ENCODE measurements around the gene FHOD1. TPM values are rescaled to one million over a fixed set of nuclear protein-coding genes. Genes with fewer than 3 reads are reported as not detected.

Gene FHOD1
- total RNA-seq, 1 donor from 2014 or later, result 32.9 TPM

- Mint-ChIP-seq H3K4me1 (ENCODE audit: low read depth) (peaks cover 31% of the 10 kb centered on the region), H3K4me3 (ENCODE audit: unreplicated experiment) (peak overlapping the region; percentile 98), H3K9me3 (ENCODE audit: low read depth) (no peaks in the 10 kb centered on the region), H3K27ac (ENCODE audit: unreplicated experiment) (peak overlapping the region; percentile 99), H3K27me3 (ENCODE audit: low read depth) (no peaks in the 10 kb centered on the region), H3K36me3 (ENCODE audit: low read depth) (peaks cover 19% of the 10 kb centered on the region)
- TF ChIP-seq, protein P1, sequence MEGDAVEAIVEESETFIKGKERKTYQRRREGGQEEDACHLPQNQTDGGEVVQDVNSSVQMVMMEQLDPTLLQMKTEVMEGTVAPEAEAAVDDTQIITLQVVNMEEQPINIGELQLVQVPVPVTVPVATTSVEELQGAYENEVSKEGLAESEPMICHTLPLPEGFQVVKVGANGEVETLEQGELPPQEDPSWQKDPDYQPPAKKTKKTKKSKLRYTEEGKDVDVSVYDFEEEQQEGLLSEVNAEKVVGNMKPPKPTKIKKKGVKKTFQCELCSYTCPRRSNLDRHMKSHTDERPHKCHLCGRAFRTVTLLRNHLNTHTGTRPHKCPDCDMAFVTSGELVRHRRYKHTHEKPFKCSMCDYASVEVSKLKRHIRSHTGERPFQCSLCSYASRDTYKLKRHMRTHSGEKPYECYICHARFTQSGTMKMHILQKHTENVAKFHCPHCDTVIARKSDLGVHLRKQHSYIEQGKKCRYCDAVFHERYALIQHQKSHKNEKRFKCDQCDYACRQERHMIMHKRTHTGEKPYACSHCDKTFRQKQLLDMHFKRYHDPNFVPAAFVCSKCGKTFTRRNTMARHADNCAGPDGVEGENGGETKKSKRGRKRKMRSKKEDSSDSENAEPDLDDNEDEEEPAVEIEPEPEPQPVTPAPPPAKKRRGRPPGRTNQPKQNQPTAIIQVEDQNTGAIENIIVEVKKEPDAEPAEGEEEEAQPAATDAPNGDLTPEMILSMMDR (IDR thresholded peaks at IDR 0.05), result no peak
- DNase-seq (ENCODE audit: low spot score), result no peak
These were observed 19.1 kb downstream of the FHOD1 start for GRCh38 chr16:67228034-67228785.

DNA sequence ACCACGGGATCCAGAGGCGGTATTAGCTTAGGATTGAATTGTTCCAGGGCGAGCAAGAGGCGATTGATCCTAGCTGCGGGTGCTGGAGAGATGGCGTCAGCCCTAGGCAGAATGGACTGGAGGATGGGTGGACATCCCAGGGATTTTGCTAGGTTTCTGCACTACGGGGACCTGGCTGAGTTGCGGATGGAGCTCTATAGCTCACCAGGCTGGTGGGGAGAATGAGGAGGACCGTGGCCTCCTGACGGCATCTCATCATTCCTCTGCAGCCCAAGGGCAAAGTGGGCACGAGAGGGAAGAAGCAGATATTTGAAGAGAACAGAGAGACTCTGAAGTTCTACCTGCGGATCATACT, 19.7 kb downstream of the FHOD1 start:
- TF ChIP-seq, protein P1 (IDR thresholded peaks at IDR 0.05), result no peak
- Mint-ChIP-seq H3K27ac (ENCODE audit: unreplicated experiment) (peak overlapping the region; percentile 99), H3K4me1 (ENCODE audit: low read depth) (peaks cover 31% of the 10 kb centered on the region), H3K36me3 (ENCODE audit: low read depth) (peaks cover 19% of the 10 kb centered on the region), H3K9me3 (ENCODE audit: low read depth) (no peaks in the 10 kb centered on the region), H3K4me3 (ENCODE audit: unreplicated experiment) (peak overlapping the region; percentile 98), H3K27me3 (ENCODE audit: low read depth) (no peaks in the 10 kb centered on the region)
- no peak for DNase-seq (ENCODE audit: low spot score)

GRCh38 chr16:67226804-67227566, 20.3 kb downstream of the FHOD1 start, which contains the start of gene TMEM208:
Gene TMEM208 (plus strand): TSS chr16:67227130. CDS start chr16:67227219, 89 bp downstream.
- peak; percentile 99 for DNase-seq (ENCODE audit: low spot score)
- peaks cover 19% of the 10 kb centered on the region for H3K36me3 Mint-ChIP-seq (ENCODE audit: low read depth)
- H3K4me1 Mint-ChIP-seq (ENCODE audit: low read depth), result peaks cover 31% of the 10 kb centered on the region
- no peaks in the 10 kb centered on the region for H3K9me3 Mint-ChIP-seq (ENCODE audit: low read depth)
- TF ChIP-seq, protein P1 (IDR thresholded peaks at IDR 0.05), result peak; percentile 48
- H3K27ac Mint-ChIP-seq (ENCODE audit: unreplicated experiment), result peak within 1 kb of the TSS; percentile 99
- peak within 1 kb of the TSS; percentile 98 for H3K4me3 Mint-ChIP-seq (ENCODE audit: unreplicated experiment)
- H3K27me3 Mint-ChIP-seq (ENCODE audit: low read depth), result no peaks in the 10 kb centered on the region

DNA sequence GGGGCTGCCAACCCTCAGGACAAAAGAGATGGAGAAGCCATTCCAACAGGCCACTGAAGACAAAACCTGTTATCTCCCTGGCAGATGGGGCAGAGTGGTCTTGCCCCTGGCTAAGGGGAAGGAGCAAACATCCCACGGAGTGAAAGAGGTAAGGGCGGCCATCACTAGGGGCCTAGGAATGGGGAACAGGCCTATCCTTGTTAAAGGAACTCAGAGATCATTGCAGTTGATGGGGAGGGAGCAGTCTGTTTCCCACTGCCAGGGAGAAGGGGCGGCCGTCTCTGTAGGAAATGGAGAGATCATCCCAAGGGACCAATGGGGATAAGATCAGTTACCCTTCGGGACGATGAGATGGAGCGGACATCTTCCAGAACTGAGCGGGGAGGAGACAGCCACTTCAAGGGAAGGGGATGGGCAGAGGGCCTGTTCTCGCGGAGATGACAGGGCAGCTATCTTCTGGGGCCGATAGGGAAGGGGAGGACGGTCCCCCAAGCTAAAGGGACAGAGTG, 20.9 kb downstream of the FHOD1 start:
- Mint-ChIP-seq H3K4me1 (ENCODE audit: low read depth) (peaks cover 31% of the 10 kb centered on the region), H3K27me3 (ENCODE audit: low read depth) (no peaks in the 10 kb centered on the region), H3K9me3 (ENCODE audit: low read depth) (no peaks in the 10 kb centered on the region), H3K36me3 (ENCODE audit: low read depth) (peaks cover 19% of the 10 kb centered on the region), H3K27ac (ENCODE audit: unreplicated experiment) (peak overlapping the region; percentile 99), H3K4me3 (ENCODE audit: unreplicated experiment) (peak overlapping the region; percentile 98)
- DNase-seq (ENCODE audit: low spot score), result no peak
- TF ChIP-seq, protein P1 (IDR thresholded peaks at IDR 0.05), result no peak

- Mint-ChIP-seq H3K4me1 (ENCODE audit: low read depth) (peaks cover 31% of the 10 kb centered on the region), H3K27ac (ENCODE audit: unreplicated experiment) (no peak overlapping the region), H3K27me3 (ENCODE audit: low read depth) (no peaks in the 10 kb centered on the region)
These were observed 23.3 kb downstream of the FHOD1 start for GRCh38 chr16:67223992-67224391.

More at GRCh38 chr16:67223992-67224391, 23.3 kb downstream of the FHOD1 start:
- peaks cover 8% of the 10 kb centered on the region for H3K36me3 Mint-ChIP-seq (ENCODE audit: low read depth)
- DNase-seq (ENCODE audit: low spot score), result no peak
- no peak overlapping the region for H3K4me3 Mint-ChIP-seq (ENCODE audit: unreplicated experiment)
- no peaks in the 10 kb centered on the region for H3K9me3 Mint-ChIP-seq (ENCODE audit: low read depth)
- TF ChIP-seq, protein P1 (IDR thresholded peaks at IDR 0.05), result no peak

All from chondrocyte (in vitro differentiated cells).